ENCODE results near the gene ARHGEF3.

The ARHGEF3 gene

DNA sequence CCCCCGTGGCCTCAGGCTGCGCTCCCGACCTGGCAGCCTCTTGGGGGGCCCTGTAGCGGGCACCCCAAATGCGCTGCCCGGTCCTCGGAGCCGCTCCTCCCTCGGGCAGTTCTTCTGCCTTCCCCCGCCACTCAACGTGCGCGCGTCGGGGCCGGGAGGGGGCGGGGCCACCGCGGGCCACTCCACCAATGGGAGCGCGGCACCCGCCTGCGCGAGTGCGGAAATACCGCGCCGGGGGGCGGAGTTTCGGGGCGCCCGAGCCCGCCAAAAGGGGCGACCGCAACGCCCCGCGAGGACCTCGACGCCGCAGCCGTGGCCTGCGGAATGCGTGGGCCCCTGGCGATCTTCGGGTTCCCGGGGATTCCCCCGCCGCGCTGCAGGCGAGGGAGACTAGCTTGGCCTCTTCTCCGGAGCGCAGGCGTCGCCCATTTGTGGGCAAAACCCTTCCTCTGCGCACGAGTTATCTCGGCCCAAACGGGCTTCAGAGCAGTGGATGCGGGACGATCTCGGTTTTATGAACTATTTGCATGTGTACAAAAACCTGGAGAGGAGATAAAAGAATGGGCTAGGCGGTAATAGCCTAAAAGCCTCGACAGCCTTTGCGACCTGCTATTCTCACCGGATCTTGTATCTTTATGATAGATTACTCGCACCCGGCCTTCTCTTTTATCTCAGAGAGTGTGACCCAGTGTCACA, 118.5 kb downstream of the ARHGEF3 start, which contains the start of gene TASOR (continued):
- TF ChIP-seq, protein P1, sequence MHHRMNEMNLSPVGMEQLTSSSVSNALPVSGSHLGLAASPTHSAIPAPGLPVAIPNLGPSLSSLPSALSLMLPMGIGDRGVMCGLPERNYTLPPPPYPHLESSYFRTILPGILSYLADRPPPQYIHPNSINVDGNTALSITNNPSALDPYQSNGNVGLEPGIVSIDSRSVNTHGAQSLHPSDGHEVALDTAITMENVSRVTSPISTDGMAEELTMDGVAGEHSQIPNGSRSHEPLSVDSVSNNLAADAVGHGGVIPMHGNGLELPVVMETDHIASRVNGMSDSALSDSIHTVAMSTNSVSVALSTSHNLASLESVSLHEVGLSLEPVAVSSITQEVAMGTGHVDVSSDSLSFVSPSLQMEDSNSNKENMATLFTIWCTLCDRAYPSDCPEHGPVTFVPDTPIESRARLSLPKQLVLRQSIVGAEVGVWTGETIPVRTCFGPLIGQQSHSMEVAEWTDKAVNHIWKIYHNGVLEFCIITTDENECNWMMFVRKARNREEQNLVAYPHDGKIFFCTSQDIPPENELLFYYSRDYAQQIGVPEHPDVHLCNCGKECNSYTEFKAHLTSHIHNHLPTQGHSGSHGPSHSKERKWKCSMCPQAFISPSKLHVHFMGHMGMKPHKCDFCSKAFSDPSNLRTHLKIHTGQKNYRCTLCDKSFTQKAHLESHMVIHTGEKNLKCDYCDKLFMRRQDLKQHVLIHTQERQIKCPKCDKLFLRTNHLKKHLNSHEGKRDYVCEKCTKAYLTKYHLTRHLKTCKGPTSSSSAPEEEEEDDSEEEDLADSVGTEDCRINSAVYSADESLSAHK (tag by site-specific recombination; IDR thresholded peaks at IDR 0.05), result peak; percentile 67; the same call in 1 of the 2 replicates
- TF ChIP-seq, protein P2, sequence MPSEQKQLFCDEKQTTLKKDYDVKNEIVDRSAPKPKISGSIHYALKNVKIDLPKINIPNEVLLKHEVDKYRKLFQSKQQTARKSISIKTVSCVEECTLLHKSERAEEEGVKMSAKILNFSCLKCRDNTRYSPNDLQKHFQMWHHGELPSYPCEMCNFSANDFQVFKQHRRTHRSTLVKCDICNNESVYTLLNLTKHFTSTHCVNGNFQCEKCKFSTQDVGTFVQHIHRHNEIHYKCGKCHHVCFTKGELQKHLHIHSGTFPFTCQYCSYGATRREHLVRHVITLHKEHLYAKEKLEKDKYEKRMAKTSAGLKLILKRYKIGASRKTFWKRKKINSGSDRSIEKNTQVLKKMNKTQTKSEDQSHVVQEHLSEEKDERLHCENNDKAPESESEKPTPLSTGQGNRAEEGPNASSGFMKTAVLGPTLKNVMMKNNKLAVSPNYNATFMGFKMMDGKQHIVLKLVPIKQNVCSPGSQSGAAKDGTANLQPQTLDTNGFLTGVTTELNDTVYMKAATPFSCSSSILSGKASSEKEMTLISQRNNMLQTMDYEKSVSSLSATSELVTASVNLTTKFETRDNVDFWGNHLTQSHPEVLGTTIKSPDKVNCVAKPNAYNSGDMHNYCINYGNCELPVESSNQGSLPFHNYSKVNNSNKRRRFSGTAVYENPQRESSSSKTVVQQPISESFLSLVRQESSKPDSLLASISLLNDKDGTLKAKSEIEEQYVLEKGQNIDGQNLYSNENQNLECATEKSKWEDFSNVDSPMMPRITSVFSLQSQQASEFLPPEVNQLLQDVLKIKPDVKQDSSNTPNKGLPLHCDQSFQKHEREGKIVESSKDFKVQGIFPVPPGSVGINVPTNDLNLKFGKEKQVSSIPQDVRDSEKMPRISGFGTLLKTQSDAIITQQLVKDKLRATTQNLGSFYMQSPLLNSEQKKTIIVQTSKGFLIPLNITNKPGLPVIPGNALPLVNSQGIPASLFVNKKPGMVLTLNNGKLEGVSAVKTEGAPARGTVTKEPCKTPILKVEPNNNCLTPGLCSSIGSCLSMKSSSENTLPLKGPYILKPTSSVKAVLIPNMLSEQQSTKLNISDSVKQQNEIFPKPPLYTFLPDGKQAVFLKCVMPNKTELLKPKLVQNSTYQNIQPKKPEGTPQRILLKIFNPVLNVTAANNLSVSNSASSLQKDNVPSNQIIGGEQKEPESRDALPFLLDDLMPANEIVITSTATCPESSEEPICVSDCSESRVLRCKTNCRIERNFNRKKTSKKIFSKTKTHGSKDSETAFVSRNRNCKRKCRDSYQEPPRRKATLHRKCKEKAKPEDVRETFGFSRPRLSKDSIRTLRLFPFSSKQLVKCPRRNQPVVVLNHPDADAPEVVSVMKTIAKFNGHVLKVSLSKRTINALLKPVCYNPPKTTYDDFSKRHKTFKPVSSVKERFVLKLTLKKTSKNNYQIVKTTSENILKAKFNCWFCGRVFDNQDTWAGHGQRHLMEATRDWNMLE (tag by site-specific recombination; conservative IDR thresholded peaks at IDR 0.05; ENCODE audit: low read depth), result 0 out of 2 replicates have a peak, but pooled peaks have one; percentile 31
- no peak for TF ChIP-seq ZNF394 (tag by site-specific recombination; IDR thresholded peaks at IDR 0.05; ENCODE audit: borderline replicate concordance)
- TF ChIP-seq RBAK (tag by site-specific recombination; IDR thresholded peaks at IDR 0.05), result no peak
- TF ChIP-seq, protein P3, sequence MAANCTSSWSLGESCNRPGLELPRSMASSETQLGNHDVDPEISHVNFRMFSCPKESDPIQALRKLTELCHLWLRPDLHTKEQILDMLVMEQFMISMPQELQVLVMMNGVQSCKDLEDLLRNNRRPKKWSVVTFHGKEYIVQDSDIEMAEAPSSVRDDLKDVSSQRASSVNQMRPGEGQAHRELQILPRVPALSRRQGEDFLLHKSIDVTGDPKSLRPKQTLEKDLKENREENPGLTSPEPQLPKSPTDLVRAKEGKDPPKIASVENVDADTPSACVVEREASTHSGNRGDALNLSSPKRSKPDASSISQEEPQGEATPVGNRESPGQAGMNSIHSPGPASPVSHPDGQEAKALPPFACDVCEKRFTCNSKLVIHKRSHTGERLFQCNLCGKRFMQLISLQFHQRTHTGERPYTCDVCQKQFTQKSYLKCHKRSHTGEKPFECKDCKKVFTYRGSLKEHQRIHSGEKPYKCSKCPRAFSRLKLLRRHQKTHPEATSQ (tag by site-specific recombination; IDR thresholded peaks at IDR 0.05), result 0 out of 2 replicates have a peak, but pooled peaks have one; percentile 52
- no peak for TF ChIP-seq ZNF837 (tag by site-specific recombination; IDR thresholded peaks at IDR 0.05)
- TF ChIP-seq HOXC10 (CRISPR knock-in tag; IDR thresholded peaks at IDR 0.05), result no peak
- TF ChIP-seq ZNF354C (tag by site-specific recombination; IDR thresholded peaks at IDR 0.05; ENCODE audit: borderline replicate concordance, low read depth), result no peak
- TF ChIP-seq ZNF704 (tag by site-specific recombination; IDR thresholded peaks at IDR 0.05), result no peak
- no peak for TF ChIP-seq ZNF174 (tag by site-specific recombination; IDR thresholded peaks at IDR 0.05)
- TF ChIP-seq ZNF398 (tag by site-specific recombination; IDR thresholded peaks at IDR 0.05), result peak; percentile 26; the same call in 1 of the 2 replicates
- no peak for TF ChIP-seq ZNF785 (tag by site-specific recombination; IDR thresholded peaks at IDR 0.05)
- TF ChIP-seq ZNF112 (tag by site-specific recombination; IDR thresholded peaks at IDR 0.05), result no peak
- TF ChIP-seq TCF7L2 (IDR thresholded peaks at IDR 0.05; ENCODE audit: borderline replicate concordance, low read depth, low read length), result no peak
- TF ChIP-seq ZNF660 (tag by site-specific recombination; IDR thresholded peaks at IDR 0.05), result no peak
- no peak for TF ChIP-seq ZNF521 (tag by site-specific recombination; IDR thresholded peaks at IDR 0.05)
- no peak for TF ChIP-seq ZNF585B (tag by site-specific recombination; IDR thresholded peaks at IDR 0.05)
- TF ChIP-seq GLIS2 (tag by site-specific recombination; IDR thresholded peaks at IDR 0.05), result peak; percentile 78
- no peak for TF ChIP-seq KLF9 (tag by site-specific recombination; IDR thresholded peaks at IDR 0.05; ENCODE audit: low read depth)
- TF ChIP-seq ZNF274 (IDR thresholded peaks at IDR 0.05; ENCODE audit: low read length), result no peak
- TF ChIP-seq ZNF274 (tag by site-specific recombination; IDR thresholded peaks at IDR 0.05; ENCODE audit: borderline replicate concordance), result no peak
- no peak for TF ChIP-seq ZNF292 (tag by site-specific recombination; IDR thresholded peaks at IDR 0.05; ENCODE audit: borderline replicate concordance, low read depth)
- no peak for TF ChIP-seq GLI2 (tag by site-specific recombination; IDR thresholded peaks at IDR 0.05; ENCODE audit: borderline replicate concordance, low read depth)
- peak; percentile 59; the same call in 1 of the 2 replicates for TF ChIP-seq KLF10 (tag by site-specific recombination; IDR thresholded peaks at IDR 0.05)
- TF ChIP-seq, protein P4, sequence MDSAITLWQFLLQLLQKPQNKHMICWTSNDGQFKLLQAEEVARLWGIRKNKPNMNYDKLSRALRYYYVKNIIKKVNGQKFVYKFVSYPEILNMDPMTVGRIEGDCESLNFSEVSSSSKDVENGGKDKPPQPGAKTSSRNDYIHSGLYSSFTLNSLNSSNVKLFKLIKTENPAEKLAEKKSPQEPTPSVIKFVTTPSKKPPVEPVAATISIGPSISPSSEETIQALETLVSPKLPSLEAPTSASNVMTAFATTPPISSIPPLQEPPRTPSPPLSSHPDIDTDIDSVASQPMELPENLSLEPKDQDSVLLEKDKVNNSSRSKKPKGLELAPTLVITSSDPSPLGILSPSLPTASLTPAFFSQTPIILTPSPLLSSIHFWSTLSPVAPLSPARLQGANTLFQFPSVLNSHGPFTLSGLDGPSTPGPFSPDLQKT (IDR thresholded peaks at IDR 0.05; ENCODE audit: borderline replicate concordance, low read depth, low read length), result no peak
- TF ChIP-seq ZNF266 (tag by site-specific recombination; IDR thresholded peaks at IDR 0.05; ENCODE audit: low read depth), result no peak

All from HEK293 (cell line).